LNCAP (cell line): Measurements from ENCODE around the gene ERG.

ENCODE experiments used
- TF ChIP-seq, protein P1 (sequence below): fragments of 450-650 bp; IDR thresholded peaks from 2 replicates; pipeline ENCODE4 v1.5.1; 2017; ENCODE audit warnings: mild to moderate bottlenecking

Gene ERG

DNA sequence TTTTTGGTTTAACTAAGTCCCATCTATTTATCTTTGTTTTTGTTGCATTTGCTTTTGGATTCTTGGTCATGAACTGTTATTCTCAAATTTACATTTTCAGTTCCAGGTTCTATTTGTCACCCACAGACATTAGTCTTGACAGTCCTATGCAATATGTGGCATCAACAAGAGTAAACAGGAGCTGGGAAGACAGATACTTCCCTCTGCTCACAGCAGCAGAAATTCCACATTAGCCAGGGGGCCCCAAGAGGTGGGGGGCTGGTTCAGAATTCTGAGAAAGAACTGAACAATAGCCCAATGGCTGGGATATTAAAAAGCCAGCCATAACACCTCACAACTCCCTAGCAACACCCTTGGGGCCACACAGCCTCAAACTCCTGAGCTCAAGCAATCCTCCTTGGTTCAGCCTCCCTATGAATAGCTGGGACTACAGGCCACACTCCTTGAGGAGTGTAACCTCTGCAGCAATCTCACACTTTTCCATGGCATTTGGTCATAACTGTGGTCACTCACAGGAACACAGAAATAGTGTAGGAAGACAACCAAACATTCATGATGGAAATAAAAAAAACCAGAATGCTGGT, 67.8 kb downstream of the ERG start:
- TF ChIP-seq, protein P1, sequence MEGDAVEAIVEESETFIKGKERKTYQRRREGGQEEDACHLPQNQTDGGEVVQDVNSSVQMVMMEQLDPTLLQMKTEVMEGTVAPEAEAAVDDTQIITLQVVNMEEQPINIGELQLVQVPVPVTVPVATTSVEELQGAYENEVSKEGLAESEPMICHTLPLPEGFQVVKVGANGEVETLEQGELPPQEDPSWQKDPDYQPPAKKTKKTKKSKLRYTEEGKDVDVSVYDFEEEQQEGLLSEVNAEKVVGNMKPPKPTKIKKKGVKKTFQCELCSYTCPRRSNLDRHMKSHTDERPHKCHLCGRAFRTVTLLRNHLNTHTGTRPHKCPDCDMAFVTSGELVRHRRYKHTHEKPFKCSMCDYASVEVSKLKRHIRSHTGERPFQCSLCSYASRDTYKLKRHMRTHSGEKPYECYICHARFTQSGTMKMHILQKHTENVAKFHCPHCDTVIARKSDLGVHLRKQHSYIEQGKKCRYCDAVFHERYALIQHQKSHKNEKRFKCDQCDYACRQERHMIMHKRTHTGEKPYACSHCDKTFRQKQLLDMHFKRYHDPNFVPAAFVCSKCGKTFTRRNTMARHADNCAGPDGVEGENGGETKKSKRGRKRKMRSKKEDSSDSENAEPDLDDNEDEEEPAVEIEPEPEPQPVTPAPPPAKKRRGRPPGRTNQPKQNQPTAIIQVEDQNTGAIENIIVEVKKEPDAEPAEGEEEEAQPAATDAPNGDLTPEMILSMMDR = no peak

DNA sequence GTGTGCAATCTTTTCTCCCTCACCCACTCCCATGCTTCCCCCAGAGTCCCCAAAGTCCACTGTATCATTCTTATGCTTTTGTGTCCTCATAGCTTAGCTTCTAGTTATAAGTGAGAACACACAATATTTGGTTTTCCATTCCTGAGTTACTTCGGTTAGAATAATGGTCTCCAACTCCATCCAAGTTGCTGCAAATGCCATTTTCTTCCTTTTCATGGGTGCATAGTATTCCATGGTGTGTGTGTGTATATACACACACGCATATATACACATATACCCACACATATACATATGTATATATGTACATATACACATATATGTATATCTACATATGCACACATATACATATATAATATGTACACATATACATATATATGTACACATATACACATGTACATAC, 69.3 kb downstream of the ERG start:
- TF ChIP-seq, protein P1 = no peak

DNA sequence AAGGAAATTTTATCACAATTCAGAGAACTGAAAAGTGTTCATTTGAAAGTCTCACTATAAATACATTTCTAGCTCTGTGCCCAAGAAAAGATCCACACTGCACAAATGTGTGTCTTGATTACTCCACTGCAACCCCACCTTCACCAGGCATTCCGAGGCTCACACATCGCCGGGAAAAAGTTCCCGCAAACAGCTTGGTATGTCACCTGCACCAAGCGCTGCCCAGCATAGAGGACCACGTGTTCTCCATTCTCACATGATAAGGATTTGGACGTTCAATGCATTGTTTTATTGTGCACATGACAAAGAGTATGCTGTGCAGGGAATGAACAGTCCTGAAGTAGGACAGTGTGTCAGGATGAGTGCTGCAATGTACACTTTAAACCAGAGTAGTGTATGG, 70.1 kb downstream of the ERG start:
- TF ChIP-seq, protein P1 = no peak

DNA sequence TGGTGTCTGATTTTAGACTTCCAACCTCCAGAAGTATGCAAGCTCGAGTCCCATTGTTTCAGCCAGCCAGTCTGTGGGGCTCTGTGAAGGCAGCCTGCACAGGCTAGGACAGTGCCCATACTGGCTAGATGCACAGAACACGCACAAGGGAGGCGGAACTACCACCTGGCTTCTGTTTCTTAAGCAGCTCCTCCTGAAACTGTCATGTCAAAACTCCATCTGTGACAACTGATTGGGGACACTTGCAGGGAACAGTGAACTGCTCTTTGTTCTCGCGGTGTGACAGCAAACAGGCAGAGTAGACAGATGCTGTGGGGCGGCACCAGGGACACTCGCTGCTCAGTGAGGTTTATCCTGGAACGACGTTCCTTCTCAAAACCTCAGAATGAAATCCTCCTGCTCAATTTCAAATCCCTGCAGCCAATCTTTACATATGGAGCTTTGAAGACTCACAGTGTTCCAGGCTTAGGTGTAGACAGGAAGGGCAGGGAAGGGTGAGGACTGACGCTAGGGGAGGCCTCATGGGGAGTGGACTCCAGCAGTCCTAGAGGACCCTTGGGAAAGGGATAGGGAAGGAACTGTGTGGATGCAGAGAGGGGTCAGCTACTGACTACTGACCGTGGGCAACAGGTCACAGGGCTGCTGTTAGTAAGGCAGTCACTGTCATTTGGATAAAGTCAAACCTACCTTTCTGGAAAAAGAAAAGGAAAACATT, 73.8 kb downstream of the ERG start:
- TF ChIP-seq, protein P1 = no peak

DNA sequence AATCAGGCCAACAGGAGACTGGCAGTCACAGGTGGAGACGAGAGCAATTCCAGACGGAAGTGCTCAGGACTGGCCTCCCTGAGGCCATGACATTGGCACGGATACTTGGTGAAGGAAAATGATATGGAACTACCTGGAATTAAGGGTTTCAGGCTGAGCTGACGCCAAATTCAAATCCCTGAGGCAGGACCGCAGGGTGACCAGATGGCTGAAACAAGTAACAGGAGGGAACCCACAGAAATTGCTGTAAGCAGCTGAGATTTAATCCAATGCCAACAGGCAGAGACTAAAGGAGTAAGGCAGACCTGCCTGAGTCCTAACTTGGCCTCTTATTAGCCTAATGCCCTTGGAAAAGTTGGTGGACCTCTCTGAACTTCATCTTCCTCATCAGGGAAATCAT, 76.2 kb downstream of the ERG start:
- TF ChIP-seq, protein P1 = no peak

DNA sequence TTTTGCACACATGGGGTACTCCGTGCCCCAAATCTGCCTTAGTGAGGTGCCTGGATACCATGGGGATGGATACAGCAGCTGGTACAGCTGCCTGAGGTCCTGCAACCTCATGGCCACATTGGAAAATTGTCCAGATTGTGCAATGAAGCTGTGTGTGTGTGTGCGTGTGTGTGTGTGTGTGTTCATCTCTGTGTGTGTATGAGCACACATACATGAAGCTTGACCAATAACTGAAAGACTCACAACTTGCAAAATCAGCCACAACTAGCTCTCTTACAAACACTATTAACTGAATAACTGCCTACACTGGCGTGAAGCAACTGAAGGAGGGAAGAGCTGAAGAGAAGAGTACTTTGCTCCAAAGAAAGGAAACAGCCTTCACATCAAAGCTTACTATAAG, 78.1 kb downstream of the ERG start:
- TF ChIP-seq, protein P1 = no peak

DNA sequence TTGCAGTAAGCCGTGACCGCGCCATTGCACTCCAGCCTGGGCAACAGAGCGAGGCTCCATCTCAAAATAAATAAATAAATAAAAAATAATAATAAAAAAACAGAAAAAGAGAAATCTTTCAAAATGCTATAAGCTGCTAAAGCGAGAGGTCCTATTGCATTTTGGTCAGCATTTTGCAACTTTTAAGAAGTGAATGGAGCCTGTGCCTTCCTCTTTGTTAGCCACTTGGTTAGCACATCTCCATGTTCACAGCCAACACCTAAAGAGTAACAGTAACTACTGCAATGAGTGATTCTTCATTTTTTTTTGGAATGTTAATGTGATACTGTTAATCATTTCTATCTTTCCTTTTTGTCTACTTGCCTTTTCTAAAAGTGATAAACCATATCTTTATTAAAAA, 80.6 kb downstream of the ERG start:
- TF ChIP-seq, protein P1 = no peak
